Sigmoid colon (tissue), 4 donors: ENCODE measurements around the gene TSPAN13.

Experiments used
- POLR2A ChIP-seq, 2 donors: fragments of 450-650 bp; IDR thresholded peaks; one replicate each; pipeline ENCODE4 v1.6.1; 2016; ENCODE audit warnings: antibody characterized with exemption in 2 of 2, mild to moderate bottlenecking in 2 of 2, moderate library complexity in 2 of 2
- POLR2AphosphoS5 ChIP-seq, 4 donors: sonication (generic); formaldehyde crosslinking; IDR thresholded peaks; one replicate each; pipeline ENCODE4 v1.6.1; 2017; ENCODE audit warnings: antibody characterized with exemption in 4 of 4

- no peak for TF ChIP-seq POLR2A (IDR thresholded peaks at IDR 0.05)
- TF ChIP-seq POLR2AphosphoS5 (IDR thresholded peaks at IDR 0.05) = no peak
Observed at GRCh38 chr7:16738011-16738688, 15.4 kb upstream of the TSPAN13 start.
